ENCODE measurements around the gene BRD9. TPM values are rescaled to one million over a fixed set of nuclear protein-coding genes. Genes with fewer than 3 reads are reported as not detected.

Gene BRD9
- total and polyA plus RNA-seq, 9 of the 15 experiments (the other 6 are each of a cell fraction or from before 2014, with no cell fraction given) = 2.4 to 68.7 (median 44.9) TPM

DNA sequence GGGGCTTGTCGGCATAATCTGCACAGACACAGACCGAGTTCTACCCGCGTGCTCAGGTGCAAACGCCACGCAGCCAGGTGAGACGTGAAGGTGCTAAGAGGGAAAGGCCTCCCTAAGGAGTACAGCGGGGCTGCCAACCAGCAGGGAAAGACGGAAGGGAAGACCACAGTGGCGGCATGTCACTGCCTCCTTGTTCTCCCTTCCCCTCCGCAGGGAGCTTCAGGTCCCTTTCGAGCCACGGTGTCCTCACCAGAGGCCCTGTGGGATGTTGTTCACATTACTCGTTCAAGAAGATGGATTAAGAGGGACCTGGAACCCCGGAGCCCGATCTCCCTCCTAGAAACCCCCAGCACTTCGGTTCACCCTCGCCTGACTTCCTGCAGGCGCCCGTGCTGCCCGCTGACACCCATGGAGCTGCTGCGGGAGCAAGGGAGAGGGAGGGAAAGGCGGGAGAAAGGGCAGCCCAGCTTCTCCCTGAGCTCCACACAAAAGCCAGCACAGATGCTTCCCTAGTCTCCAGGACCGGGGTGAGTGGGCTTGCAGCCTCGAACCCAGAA is 686 bp downstream of the BRD9 start (continued):
- TF ChIP-seq PBX2 (CRISPR knock-in tag; IDR thresholded peaks at IDR 0.05; ENCODE audit: low read depth) = no peak
- TF ChIP-seq PBX2 (tag; conservative IDR thresholded peaks at IDR 0.05; ENCODE audit: low read depth) = no peak
- no peak for TF ChIP-seq ZNF146 (CRISPR knock-in tag; IDR thresholded peaks at IDR 0.05; ENCODE audit: unreplicated experiment)
- TF ChIP-seq HNRNPLL (IDR thresholded peaks at IDR 0.05; ENCODE audit: low read depth, low read length, poor library complexity, severe bottlenecking) = no peak
- no peak for TF ChIP-seq NFE2 (IDR thresholded peaks at IDR 0.05; ENCODE audit: low read depth)
- no peak for TF ChIP-seq ZNF583 (CRISPR knock-in tag; IDR thresholded peaks at IDR 0.05)
- no peak for TF ChIP-seq EZH2 (IDR thresholded peaks at IDR 0.05; ENCODE audit: borderline replicate concordance, low read depth, low read length)
- no peak for TF ChIP-seq ZNF766 (CRISPR knock-in tag; conservative IDR thresholded peaks at IDR 0.05)
- TF ChIP-seq ESRRA (IDR thresholded peaks at IDR 0.05; ENCODE audit: borderline replicate concordance, low read depth) = no peak
- no peak for TF ChIP-seq U2AF1 (optimal IDR thresholded peaks at IDR 0.05; ENCODE audit: low read depth, low read length)
- no peak for TF ChIP-seq MAFF (IDR thresholded peaks at IDR 0.05; ENCODE audit: low read length)
- TF ChIP-seq, protein P1, sequence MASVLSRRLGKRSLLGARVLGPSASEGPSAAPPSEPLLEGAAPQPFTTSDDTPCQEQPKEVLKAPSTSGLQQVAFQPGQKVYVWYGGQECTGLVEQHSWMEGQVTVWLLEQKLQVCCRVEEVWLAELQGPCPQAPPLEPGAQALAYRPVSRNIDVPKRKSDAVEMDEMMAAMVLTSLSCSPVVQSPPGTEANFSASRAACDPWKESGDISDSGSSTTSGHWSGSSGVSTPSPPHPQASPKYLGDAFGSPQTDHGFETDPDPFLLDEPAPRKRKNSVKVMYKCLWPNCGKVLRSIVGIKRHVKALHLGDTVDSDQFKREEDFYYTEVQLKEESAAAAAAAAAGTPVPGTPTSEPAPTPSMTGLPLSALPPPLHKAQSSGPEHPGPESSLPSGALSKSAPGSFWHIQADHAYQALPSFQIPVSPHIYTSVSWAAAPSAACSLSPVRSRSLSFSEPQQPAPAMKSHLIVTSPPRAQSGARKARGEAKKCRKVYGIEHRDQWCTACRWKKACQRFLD (CRISPR knock-in tag; IDR thresholded peaks at IDR 0.05) = 0 out of 2 replicates have a peak, but pooled peaks have one; percentile 3
- TF ChIP-seq TCF7L2 (IDR thresholded peaks at IDR 0.05; ENCODE audit: low read depth, low read length) = no peak
- no peak for TF ChIP-seq CREBBP (IDR thresholded peaks at IDR 0.05; ENCODE audit: low read depth, low read length)
- TF ChIP-seq ETV5 (CRISPR knock-in tag; IDR thresholded peaks at IDR 0.05; ENCODE audit: low read depth) = peak; percentile 11; the same call in 1 of the 2 replicates
- TF ChIP-seq, protein P2, sequence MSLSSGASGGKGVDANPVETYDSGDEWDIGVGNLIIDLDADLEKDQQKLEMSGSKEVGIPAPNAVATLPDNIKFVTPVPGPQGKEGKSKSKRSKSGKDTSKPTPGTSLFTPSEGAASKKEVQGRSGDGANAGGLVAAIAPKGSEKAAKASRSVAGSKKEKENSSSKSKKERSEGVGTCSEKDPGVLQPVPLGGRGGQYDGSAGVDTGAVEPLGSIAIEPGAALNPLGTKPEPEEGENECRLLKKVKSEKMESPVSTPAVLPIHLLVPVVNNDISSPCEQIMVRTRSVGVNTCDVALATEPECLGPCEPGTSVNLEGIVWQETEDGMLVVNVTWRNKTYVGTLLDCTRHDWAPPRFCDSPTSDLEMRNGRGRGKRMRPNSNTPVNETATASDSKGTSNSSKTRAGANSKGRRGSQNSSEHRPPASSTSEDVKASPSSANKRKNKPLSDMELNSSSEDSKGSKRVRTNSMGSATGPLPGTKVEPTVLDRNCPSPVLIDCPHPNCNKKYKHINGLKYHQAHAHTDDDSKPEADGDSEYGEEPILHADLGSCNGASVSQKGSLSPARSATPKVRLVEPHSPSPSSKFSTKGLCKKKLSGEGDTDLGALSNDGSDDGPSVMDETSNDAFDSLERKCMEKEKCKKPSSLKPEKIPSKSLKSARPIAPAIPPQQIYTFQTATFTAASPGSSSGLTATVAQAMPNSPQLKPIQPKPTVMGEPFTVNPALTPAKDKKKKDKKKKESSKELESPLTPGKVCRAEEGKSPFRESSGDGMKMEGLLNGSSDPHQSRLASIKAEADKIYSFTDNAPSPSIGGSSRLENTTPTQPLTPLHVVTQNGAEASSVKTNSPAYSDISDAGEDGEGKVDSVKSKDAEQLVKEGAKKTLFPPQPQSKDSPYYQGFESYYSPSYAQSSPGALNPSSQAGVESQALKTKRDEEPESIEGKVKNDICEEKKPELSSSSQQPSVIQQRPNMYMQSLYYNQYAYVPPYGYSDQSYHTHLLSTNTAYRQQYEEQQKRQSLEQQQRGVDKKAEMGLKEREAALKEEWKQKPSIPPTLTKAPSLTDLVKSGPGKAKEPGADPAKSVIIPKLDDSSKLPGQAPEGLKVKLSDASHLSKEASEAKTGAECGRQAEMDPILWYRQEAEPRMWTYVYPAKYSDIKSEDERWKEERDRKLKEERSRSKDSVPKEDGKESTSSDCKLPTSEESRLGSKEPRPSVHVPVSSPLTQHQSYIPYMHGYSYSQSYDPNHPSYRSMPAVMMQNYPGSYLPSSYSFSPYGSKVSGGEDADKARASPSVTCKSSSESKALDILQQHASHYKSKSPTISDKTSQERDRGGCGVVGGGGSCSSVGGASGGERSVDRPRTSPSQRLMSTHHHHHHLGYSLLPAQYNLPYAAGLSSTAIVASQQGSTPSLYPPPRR (CRISPR knock-in tag; IDR thresholded peaks at IDR 0.05; ENCODE audit: borderline replicate concordance) = 0 out of 2 replicates have a peak, but pooled peaks have one; percentile 5
- no peak for TF ChIP-seq ZNF12 (CRISPR knock-in tag; IDR thresholded peaks at IDR 0.05)
- TF ChIP-seq ZNF165 (CRISPR knock-in tag; IDR thresholded peaks at IDR 0.05; ENCODE audit: borderline replicate concordance) = no peak
- TF ChIP-seq ARHGAP35 (IDR thresholded peaks at IDR 0.05; ENCODE audit: partially characterized antibody) = no peak
- TF ChIP-seq TEAD2 (tag; IDR thresholded peaks at IDR 0.05) = no peak
- TF ChIP-seq CSDE1 (IDR thresholded peaks at IDR 0.05) = no peak
- TF ChIP-seq CHD2 (IDR thresholded peaks at IDR 0.05; ENCODE audit: low read depth, low read length) = no peak

Data from K562 (cell line).